ENCODE data around the gene PRDX2.

PRDX2 gene

DNA sequence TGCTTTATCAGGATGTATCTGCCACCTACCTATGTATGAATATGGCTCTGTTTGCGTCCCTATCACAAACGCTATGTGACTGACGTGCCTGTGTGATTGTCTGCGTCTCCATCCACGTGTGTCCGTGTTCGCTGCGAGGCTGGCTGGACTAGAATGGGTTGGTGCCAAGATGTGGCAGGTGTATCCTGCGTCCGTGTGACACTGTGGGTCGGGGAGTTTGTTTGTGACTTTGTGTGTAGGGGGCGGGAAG lies 19.5 kb downstream of the PRDX2 start:
- peak overlapping the region; percentile 59 for H3K4me3 ChIP-seq (ENCODE audit: low read depth, low read length)
- no peaks in the 10 kb centered on the region for H3K27me3 ChIP-seq
- H3K36me3 ChIP-seq: no peaks in the 10 kb centered on the region
- TF ChIP-seq CTCF (IDR thresholded peaks at IDR 0.05; ENCODE audit: low read depth, low read length): no peak
- H3K9me3 ChIP-seq: no peaks in the 10 kb centered on the region
- H3K4me1 ChIP-seq: peaks cover 42% of the 10 kb centered on the region
- no peak for DNase-seq

- TF ChIP-seq CTCF (IDR thresholded peaks at IDR 0.05; ENCODE audit: low read depth, low read length): peak; percentile 25; the same call in 1 of the 2 replicates
- peak; percentile 78 for DNase-seq
- no peaks in the 10 kb centered on the region for H3K27me3 ChIP-seq
- peak overlapping the region; percentile 65 for H3K4me3 ChIP-seq (ENCODE audit: low read depth, low read length)
- H3K4me1 ChIP-seq: peaks cover 25% of the 10 kb centered on the region
- H3K36me3 ChIP-seq: no peaks in the 10 kb centered on the region
- H3K9me3 ChIP-seq: no peaks in the 10 kb centered on the region
Observed at GRCh38 chr19:12779162-12779993, 22.2 kb downstream of the PRDX2 start.

DNA sequence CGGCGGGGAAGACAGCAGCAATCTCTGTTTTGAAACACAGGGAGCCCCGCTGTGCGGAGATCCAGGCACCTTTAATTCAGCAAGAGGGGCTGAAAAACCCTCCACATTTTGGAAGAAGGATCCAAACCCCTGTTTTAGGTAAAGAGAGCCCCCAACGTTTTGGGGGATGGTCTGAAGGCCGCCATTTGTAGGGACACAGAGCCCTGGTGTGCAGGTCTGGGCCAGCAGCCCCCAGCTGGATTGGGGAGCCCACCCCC lies 22.8 kb downstream of the PRDX2 start:
- no peak for DNase-seq
- no peak for TF ChIP-seq CTCF (IDR thresholded peaks at IDR 0.05; ENCODE audit: low read depth, low read length)
- H3K9me3 ChIP-seq: no peaks in the 10 kb centered on the region
- peak overlapping the region; percentile 65 for H3K4me3 ChIP-seq (ENCODE audit: low read depth, low read length)
- no peaks in the 10 kb centered on the region for H3K36me3 ChIP-seq
- peaks cover 20% of the 10 kb centered on the region for H3K4me1 ChIP-seq
- no peaks in the 10 kb centered on the region for H3K27me3 ChIP-seq

- no peaks in the 10 kb centered on the region for H3K9me3 ChIP-seq
- TF ChIP-seq CTCF (IDR thresholded peaks at IDR 0.05; ENCODE audit: low read depth, low read length): no peak
- H3K27me3 ChIP-seq: no peaks in the 10 kb centered on the region
- H3K4me3 ChIP-seq (ENCODE audit: low read depth, low read length): peak overlapping the region; percentile 65
- H3K36me3 ChIP-seq: no peaks in the 10 kb centered on the region
- DNase-seq: peak; percentile 90
- H3K4me1 ChIP-seq: peaks cover 14% of the 10 kb centered on the region
Observed at GRCh38 chr19:12778017-12778904, 23.3 kb downstream of the PRDX2 start.

GRCh38 chr19:12777217-12778016 lies 24.2 kb downstream of the PRDX2 start:
- no peaks in the 10 kb centered on the region for H3K36me3 ChIP-seq
- no peaks in the 10 kb centered on the region for H3K9me3 ChIP-seq
- peaks cover 14% of the 10 kb centered on the region for H3K4me1 ChIP-seq
- peak overlapping the region; percentile 65 for H3K4me3 ChIP-seq (ENCODE audit: low read depth, low read length)
- peak; percentile 83 for TF ChIP-seq CTCF (IDR thresholded peaks at IDR 0.05; ENCODE audit: low read depth, low read length)
- peak; percentile 92 for DNase-seq
- H3K27me3 ChIP-seq: no peaks in the 10 kb centered on the region
